Naive thymus-derived CD4-positive, alpha-beta T cell (primary cell): ENCODE measurements around the gene DSP. TPM values are rescaled to one million over a fixed set of nuclear protein-coding genes. Genes with fewer than 3 reads are reported as not detected.

Experiments
- ATAC-seq: fragments of 150-1000 bp; cut with Tn5 transposase; 2 replicates; pipeline ENCODE4 v1.10.0; 2021; ENCODE audit warnings: mild to moderate bottlenecking, moderate library complexity
- CTCF ChIA-PET: fragments of 350-600 bp; sonication (Branson Sonifier 250); formaldehyde crosslinking; loops from one replicate; lab custom pipeline; 2021; ENCODE audit warnings: antibody characterized with exemption; lab: Charles Lee
- POLR2A ChIA-PET: fragments of 350-600 bp; sonication (Branson Sonifier 250); formaldehyde crosslinking; loops from one replicate; lab custom pipeline; 2021; ENCODE audit warnings: antibody characterized with exemption, inconsistent platforms; lab: Charles Lee
- DNase-seq, 9 donors: peaks; one replicate each; pipeline versions ENCODE4 v3.0.0 to v3.0.0-alpha.2; 2020 to 2022; ENCODE audit warnings: mixed read lengths in 1 of 9
- H3K27ac ChIP-seq: one replicate; pipeline ENCODE4 v1.7.0; 2013; ENCODE audit warnings: mild to moderate bottlenecking, low read depth, low read length, moderate library complexity
- H3K27me3 ChIP-seq, 2 donors: one replicate each; pipeline ENCODE4 v1.7.0; 2013; ENCODE audit warnings: low read length in 2 of 2, mild to moderate bottlenecking in 2 of 2, moderate library complexity in 2 of 2; ENCODE audit not compliant: control insufficient read depth in 2 of 2, insufficient read depth in 2 of 2
- H3K36me3 ChIP-seq, 3 experiments: 1 replicate in 2 of 3; 2 replicates in 1 of 3; pipeline ENCODE4 v1.7.0; 2013; ENCODE audit warnings: low read length in 3 of 3, mild to moderate bottlenecking in 3 of 3, moderate library complexity in 1 of 3; ENCODE audit not compliant: insufficient read depth in 3 of 3, control insufficient read depth in 2 of 3
- H3K4me1 ChIP-seq, 2 donors: one replicate each; pipeline ENCODE4 v1.7.0; 2013; ENCODE audit warnings: low read length in 2 of 2, mild to moderate bottlenecking in 2 of 2, moderate library complexity in 1 of 2; ENCODE audit not compliant: control insufficient read depth in 2 of 2, insufficient read depth in 2 of 2
- H3K4me3 ChIP-seq: 2 replicates; pipeline ENCODE4 v1.7.0; 2013; ENCODE audit warnings: mild to moderate bottlenecking, low read length
- H3K9me3 ChIP-seq, 3 experiments: 1 replicate in 2 of 3; 2 replicates in 1 of 3; pipeline ENCODE4 v1.7.0; 2013; ENCODE audit warnings: low read length in 3 of 3; ENCODE audit not compliant: control insufficient read depth in 2 of 3
- H3K27ac Mint-ChIP-seq, 9 donors: one replicate each; pipeline ENCODE4 v1.8.0; 2020 to 2022; ENCODE audit warnings: mixed read lengths in 9 of 9, mild to moderate bottlenecking in 8 of 9, moderate library complexity in 5 of 9, inconsistent platforms in 2 of 9
- H3K27me3 Mint-ChIP-seq, 5 donors: one replicate each; pipeline ENCODE4 v1.8.0; 2021 to 2022; ENCODE audit warnings: mixed read lengths in 5 of 5, mild to moderate bottlenecking in 1 of 5
- H3K36me3 Mint-ChIP-seq, 5 donors: one replicate each; pipeline ENCODE4 v1.8.0; 2020 to 2022; ENCODE audit warnings: mixed read lengths in 5 of 5, mild to moderate bottlenecking in 3 of 5, inconsistent platforms in 1 of 5
- H3K4me1 Mint-ChIP-seq, 7 donors: one replicate each; pipeline ENCODE4 v1.8.0; 2020 to 2022; ENCODE audit warnings: mixed read lengths in 7 of 7, mild to moderate bottlenecking in 3 of 7, inconsistent platforms in 1 of 7
- H3K4me3 Mint-ChIP-seq, 10 donors: one replicate each; pipeline ENCODE4 v1.8.0; 2020 to 2022; ENCODE audit warnings: mild to moderate bottlenecking in 10 of 10, mixed read lengths in 10 of 10, moderate library complexity in 6 of 10, inconsistent platforms in 2 of 10
- H3K9me3 Mint-ChIP-seq, 11 donors: one replicate each; pipeline ENCODE4 v1.8.0; 2020 to 2022; ENCODE audit warnings: mixed read lengths in 11 of 11, mild to moderate bottlenecking in 4 of 11, inconsistent platforms in 1 of 11, moderate library complexity in 1 of 11
- intact Hi-C, 2 donors: fragments of 100-400 bp; cut with micrococcal nuclease; formaldehyde crosslinking; loops; one replicate each; pipeline ENCODE4 v1.15.1; 2023
- polyA plus RNA-seq, 2 donors: library from polyadenylated mRNA; unstranded; fragments of 300-500 nt; fragmentation: Illumina TruSeq; gene quantifications; one replicate each; pipeline ENCODE4 v1.2.3, GENCODE V29; 2021
- total RNA-seq, 6 experiments: library from RNA in 5 of 6; stranded (reverse) in 5 of 6; gene quantifications; 1 replicate in 5 of 6; 2 replicates in 1 of 6; pipeline ENCODE4 v1.2.3 and lab custom pipeline; 2021 to 2026

The DSP gene
- total RNA-seq (under 1 TPM in 1 of 5 experiments, not detected in 4; 0.02 TPM), polyA plus RNA-seq (under 1 TPM in 1 of 2 donors, not detected in 1; 0.02 TPM), total RNA-seq (lab: John Stamatoyannopoulos, UW) (0.67 reads per million)

- POLR2A ChIA-PET, result no interaction called here
- H3K36me3 Mint-ChIP-seq, result peaks cover 0 to 4% (median 0%) of the 10 kb centered on the region in 5 donors
These were observed at the start of gene DSP for GRCh38 chr6:7541175-7542064. DSP (plus strand) TSS chr6:7541671; CDS start chr6:7541916, 245 bp downstream.

GRCh38 chr6:7493866-7494265, 47.6 kb upstream of the DSP start:
- CTCF ChIA-PET, result interaction anchor here (0.8 kb wide), 1 partner anchor 777 kb away, joined by 7 read pairs; no protein-coding TSS in a partner anchor

More at GRCh38 chr6:7541175-7542064, at the start of gene DSP:
- peaks cover 0 to 2% (median 0%) of the 10 kb centered on the region in 11 donors for H3K9me3 Mint-ChIP-seq
- CTCF ChIA-PET, result no interaction called here
- H3K4me3 ChIP-seq, result peak within 1 kb of the TSS; percentile 41
- intact Hi-C loops, result loop anchor here in 1 of 2 donors (10.0 kb wide), 1 partner anchor 1537 kb away; the partner anchor contains the start of gene NRN1
- no peak within 1 kb of the TSS for H3K27ac Mint-ChIP-seq
- peaks cover 67 to 82% (median 76%) of the 10 kb centered on the region in 5 donors for H3K27me3 Mint-ChIP-seq
- peaks cover 10 to 27% of the 10 kb centered on the region in 2 donors for H3K27me3 ChIP-seq
- H3K36me3 ChIP-seq, result no peaks in the 10 kb centered on the region
- H3K27ac ChIP-seq, result no peak within 1 kb of the TSS
- H3K4me3 Mint-ChIP-seq, result peak within 1 kb of the TSS; percentile 69 to 89 (median 78)
- ATAC-seq, result peak; percentile 40
- peaks cover 5 to 19% (median 9%) of the 10 kb centered on the region in 7 donors for H3K4me1 Mint-ChIP-seq
- peak in 5 of 9 donors; percentile 2 to 48 (median 5) for DNase-seq
- no peaks in the 10 kb centered on the region for H3K4me1 ChIP-seq
- H3K9me3 ChIP-seq, result no peaks in the 10 kb centered on the region

DNA sequence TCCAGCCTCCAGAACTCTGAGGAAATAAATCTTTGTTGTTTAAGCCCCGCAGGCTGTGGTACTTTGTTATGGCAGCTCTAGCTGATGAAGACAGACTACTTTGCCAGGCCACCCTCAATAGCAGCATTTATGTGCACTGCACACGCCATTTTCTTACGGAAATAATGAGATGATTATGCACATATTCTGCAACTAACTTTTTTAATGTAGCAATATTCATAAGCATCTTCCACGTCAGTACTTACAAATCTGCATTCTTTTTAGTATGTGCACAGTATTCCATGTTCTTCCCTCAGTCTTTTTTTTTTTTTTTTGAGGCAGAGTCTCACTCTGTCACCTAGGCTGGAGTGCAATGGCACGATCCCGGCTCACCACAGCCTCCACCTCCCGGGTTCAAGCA, 46.8 kb upstream of the DSP start:
- Mint-ChIP-seq H3K4me3 (no peak overlapping the region), H3K27me3 (peaks cover 15 to 28% (median 20%) of the 10 kb centered on the region in 5 donors), H3K36me3 (no peaks in the 10 kb centered on the region), H3K27ac (no peak overlapping the region), H3K4me1 (no peaks in the 10 kb centered on the region), H3K9me3 (no peaks in the 10 kb centered on the region)
- DNase-seq (no peak), ATAC-seq (no peak)
- ChIA-PET CTCF (interaction anchor here (0.8 kb wide), 1 partner anchor 778 kb away, joined by 7 read pairs; no protein-coding TSS in a partner anchor), POLR2A (no interaction called here)
- Histone ChIP-seq H3K27ac (no peak overlapping the region), H3K9me3 (no peaks in the 10 kb centered on the region), H3K27me3 (no peaks in the 10 kb centered on the region), H3K4me3 (no peak overlapping the region), H3K36me3 (no peaks in the 10 kb centered on the region), H3K4me1 (no peaks in the 10 kb centered on the region)
- intact Hi-C loops, result no loop called here

More at GRCh38 chr6:7493866-7494265, 47.6 kb upstream of the DSP start:
- no peaks in the 10 kb centered on the region for H3K36me3 ChIP-seq
- POLR2A ChIA-PET, result no interaction called here
- H3K9me3 Mint-ChIP-seq, result no peaks in the 10 kb centered on the region
- no peaks in the 10 kb centered on the region for H3K36me3 Mint-ChIP-seq
- peaks cover 20 to 28% (median 22%) of the 10 kb centered on the region in 5 donors for H3K27me3 Mint-ChIP-seq
- no peak overlapping the region for H3K27ac ChIP-seq
- no peaks in the 10 kb centered on the region for H3K4me1 ChIP-seq
- DNase-seq, result no peak
- H3K4me3 Mint-ChIP-seq, result no peak overlapping the region
- ATAC-seq, result no peak
- no peak overlapping the region for H3K4me3 ChIP-seq
- intact Hi-C loops, result no loop called here
- no peak overlapping the region for H3K27ac Mint-ChIP-seq
- H3K9me3 ChIP-seq, result no peaks in the 10 kb centered on the region
- H3K27me3 ChIP-seq, result no peaks in the 10 kb centered on the region
- H3K4me1 Mint-ChIP-seq, result no peaks in the 10 kb centered on the region

DNA sequence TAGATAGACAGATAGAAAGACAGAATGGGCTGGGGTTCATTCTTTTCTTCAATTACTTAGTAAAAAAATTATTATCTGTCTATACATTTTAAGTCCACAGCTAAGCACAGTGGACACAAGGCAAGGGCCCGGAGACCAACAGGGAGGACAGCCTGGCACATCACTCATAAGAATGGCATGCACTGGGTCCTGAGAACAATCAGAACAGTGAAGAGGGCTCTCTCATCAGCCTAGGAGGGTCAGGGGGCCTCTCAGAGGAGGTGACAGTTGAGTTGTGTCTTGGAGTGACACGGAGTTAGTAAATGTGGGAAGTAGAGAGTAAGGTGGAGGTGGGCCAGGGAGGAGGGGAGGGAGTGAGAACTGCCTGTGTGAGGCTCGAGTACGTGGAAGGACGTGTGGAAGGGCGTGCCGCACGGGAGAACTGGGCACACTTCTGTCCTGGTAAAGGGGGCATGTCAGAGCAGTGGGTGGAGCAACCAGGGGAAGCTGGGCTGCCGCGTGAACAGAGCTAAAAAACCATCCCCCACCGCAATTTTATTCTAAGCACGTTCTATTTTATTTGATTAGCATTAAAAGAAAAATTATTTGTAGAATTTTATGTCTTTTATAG, 45.1 kb upstream of the DSP start:
- H3K36me3 Mint-ChIP-seq, result no peaks in the 10 kb centered on the region
- H3K9me3 Mint-ChIP-seq, result peaks cover 0 to 2% (median 0%) of the 10 kb centered on the region in 11 donors
- Histone ChIP-seq H3K4me3 (no peak overlapping the region), H3K9me3 (no peaks in the 10 kb centered on the region), H3K27ac (no peak overlapping the region), H3K4me1 (no peaks in the 10 kb centered on the region), H3K27me3 (no peaks in the 10 kb centered on the region), H3K36me3 (no peaks in the 10 kb centered on the region)
- no peak overlapping the region for H3K4me3 Mint-ChIP-seq
- intact Hi-C loops, result no loop called here
- ChIA-PET POLR2A (no interaction called here), CTCF (no interaction called here)
- no peak overlapping the region for H3K27ac Mint-ChIP-seq
- ATAC-seq, result no peak
- no peak for DNase-seq
- H3K27me3 Mint-ChIP-seq, result peaks cover 20 to 31% (median 25%) of the 10 kb centered on the region in 5 donors
- H3K4me1 Mint-ChIP-seq, result no peaks in the 10 kb centered on the region

DNA sequence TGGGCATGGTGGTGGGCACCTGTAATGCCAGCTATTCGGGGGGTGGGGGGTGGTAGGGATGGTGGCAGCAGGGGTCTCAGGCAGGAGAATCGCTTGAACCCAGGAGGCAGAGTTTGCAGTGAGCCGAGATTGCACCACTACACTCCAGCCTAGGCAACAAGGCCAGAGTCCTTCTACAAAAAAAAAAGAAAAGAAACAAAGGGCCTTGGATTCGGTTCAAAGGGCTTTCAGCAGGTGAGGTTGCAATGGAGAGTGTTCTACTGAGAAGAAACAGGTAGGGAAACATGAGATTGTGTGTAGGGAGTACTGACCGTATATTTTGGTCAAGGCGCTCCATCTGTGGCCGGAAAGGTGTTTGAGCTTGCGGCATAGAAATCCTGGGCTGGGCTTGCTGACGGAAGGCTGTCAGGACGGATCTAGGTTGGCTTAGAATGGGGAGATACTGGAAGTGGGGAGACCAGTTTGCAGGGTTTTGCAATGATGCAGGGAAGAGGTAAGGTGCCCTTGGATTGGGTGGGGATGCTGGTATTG, 40.7 kb upstream of the DSP start:
- Histone ChIP-seq H3K36me3 (no peaks in the 10 kb centered on the region), H3K27me3 (no peaks in the 10 kb centered on the region), H3K27ac (no peak overlapping the region), H3K4me1 (no peaks in the 10 kb centered on the region), H3K9me3 (no peaks in the 10 kb centered on the region), H3K4me3 (no peak overlapping the region)
- Mint-ChIP-seq H3K4me3 (no peak overlapping the region), H3K27ac (no peak overlapping the region), H3K9me3 (peaks cover 0 to 3% (median 0%) of the 10 kb centered on the region in 11 donors), H3K27me3 (peaks cover 7 to 21% (median 14%) of the 10 kb centered on the region in 5 donors), H3K4me1 (no peaks in the 10 kb centered on the region), H3K36me3 (no peaks in the 10 kb centered on the region)
- ATAC-seq, result no peak
- no peak for DNase-seq
- intact Hi-C loops, result no loop called here
- CTCF ChIA-PET, result no interaction called here
- POLR2A ChIA-PET, result no interaction called here

GRCh38 chr6:7502743-7503142, 38.7 kb upstream of the DSP start:
- ATAC-seq (no peak), DNase-seq (no peak)
- CTCF ChIA-PET, result interaction anchor here (0.6 kb wide), 1 partner anchor 31 kb away, joined by 3 read pairs; no protein-coding TSS in a partner anchor
- no peak overlapping the region for H3K4me3 Mint-ChIP-seq
- no peaks in the 10 kb centered on the region for H3K27me3 ChIP-seq
- no peak overlapping the region for H3K4me3 ChIP-seq
- peaks cover 4 to 16% (median 9%) of the 10 kb centered on the region in 5 donors for H3K27me3 Mint-ChIP-seq
- H3K36me3 ChIP-seq, result no peaks in the 10 kb centered on the region
- H3K4me1 Mint-ChIP-seq, result no peaks in the 10 kb centered on the region
- H3K9me3 ChIP-seq, result no peaks in the 10 kb centered on the region
- no peak overlapping the region for H3K27ac Mint-ChIP-seq
- intact Hi-C loops, result no loop called here
- POLR2A ChIA-PET, result no interaction called here
- no peak overlapping the region for H3K27ac ChIP-seq
- H3K9me3 Mint-ChIP-seq, result peaks cover 0 to 3% (median 0%) of the 10 kb centered on the region in 11 donors
- H3K4me1 ChIP-seq, result no peaks in the 10 kb centered on the region
- no peaks in the 10 kb centered on the region for H3K36me3 Mint-ChIP-seq
